Upper lobe of right lung (tissue), 1 donor: ENCODE results near the gene TBC1D19. TPM values are rescaled to one million over a fixed set of nuclear protein-coding genes. Genes with fewer than 3 reads are reported as not detected.
"Not testable (repeated sequence)": the region's sequence is repeated elsewhere in the genome, so short reads cannot be mapped to it uniquely, and the experiment has no call there.

Experiments
- ATAC-seq: fragments of 200-7000 bp; cut with Tn5 transposase; one replicate; pipeline ENCODE4 v1.9.1; 2020; ENCODE audit warnings: mild to moderate bottlenecking, moderate library complexity
- DNase-seq: peaks from one replicate; pipeline ENCODE4 v3.0.0-alpha.2; 2020
- H3K27ac ChIP-seq: fragments of 200-600 bp; one replicate; pipeline ENCODE4 v1.8.0; 2022
- H3K27me3 ChIP-seq: fragments of 200-600 bp; one replicate; pipeline ENCODE4 v1.8.0; 2022; ENCODE audit warnings: mild to moderate bottlenecking
- H3K36me3 ChIP-seq: fragments of 200-600 bp; one replicate; pipeline ENCODE4 v1.8.0; 2022
- H3K4me1 ChIP-seq: fragments of 200-600 bp; one replicate; pipeline ENCODE4 v1.8.0; 2022
- H3K4me3 ChIP-seq: fragments of 200-600 bp; one replicate; pipeline ENCODE4 v1.8.0; 2022; ENCODE audit warnings: mild to moderate bottlenecking
- H3K9me3 ChIP-seq: fragments of 200-600 bp; one replicate; pipeline ENCODE4 v1.8.0; 2022
- intact Hi-C: fragments of 100-400 bp; cut with DNase I; formaldehyde crosslinking; loops from one replicate; pipeline ENCODE4 v1.11.0; 2022
- total RNA-seq: library from RNA; stranded (reverse); fragmentation: NEBNext Ultra II Directional; extraction: Animal tissue kit (Norgen Biotek cat#: 25700); gene quantifications from one replicate; pipeline ENCODE4 v1.2.1, GENCODE V29; 2021
- TF ChIP-seq, protein P1 (sequence below): fragments of 200-600 bp; IDR thresholded peaks from one replicate; pipeline ENCODE4 v1.8.0; 2022; ENCODE audit warnings: antibody characterized with exemption
- donor health status: DM: no; HTN: yes; CAD: no; lungs with severe emphysema.

Gene TBC1D19
- total RNA-seq, 1 donor from 2014 or later: 10.0 TPM

DNA sequence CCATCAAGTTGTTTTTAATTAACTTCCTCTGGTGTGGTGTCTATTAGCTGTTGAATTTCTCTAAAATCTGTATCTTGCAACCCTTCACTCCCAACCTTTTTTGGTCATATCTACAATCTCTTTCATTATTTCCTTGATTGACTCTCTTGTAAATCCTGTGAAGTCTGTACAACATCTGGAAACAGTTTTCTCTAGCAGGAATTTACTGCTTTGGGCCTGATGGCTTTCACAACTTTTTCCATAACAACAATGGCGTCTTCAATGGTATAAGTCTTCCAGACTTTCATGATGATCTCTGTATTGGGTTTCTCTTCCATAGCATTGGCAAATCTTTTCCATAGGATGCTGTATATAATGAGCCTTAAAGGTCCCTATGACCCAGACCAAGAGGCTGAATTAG is 49.0 kb downstream of the TBC1D19 start:
- ATAC-seq: no peak
- no peak for DNase-seq
- Histone ChIP-seq H3K27me3 (no peaks in the 10 kb centered on the region), H3K9me3 (no peaks in the 10 kb centered on the region), H3K36me3 (peaks cover 8% of the 10 kb centered on the region), H3K27ac (no peak overlapping the region), H3K4me1 (no peaks in the 10 kb centered on the region), H3K4me3 (no peak overlapping the region)
- TF ChIP-seq, protein P1, sequence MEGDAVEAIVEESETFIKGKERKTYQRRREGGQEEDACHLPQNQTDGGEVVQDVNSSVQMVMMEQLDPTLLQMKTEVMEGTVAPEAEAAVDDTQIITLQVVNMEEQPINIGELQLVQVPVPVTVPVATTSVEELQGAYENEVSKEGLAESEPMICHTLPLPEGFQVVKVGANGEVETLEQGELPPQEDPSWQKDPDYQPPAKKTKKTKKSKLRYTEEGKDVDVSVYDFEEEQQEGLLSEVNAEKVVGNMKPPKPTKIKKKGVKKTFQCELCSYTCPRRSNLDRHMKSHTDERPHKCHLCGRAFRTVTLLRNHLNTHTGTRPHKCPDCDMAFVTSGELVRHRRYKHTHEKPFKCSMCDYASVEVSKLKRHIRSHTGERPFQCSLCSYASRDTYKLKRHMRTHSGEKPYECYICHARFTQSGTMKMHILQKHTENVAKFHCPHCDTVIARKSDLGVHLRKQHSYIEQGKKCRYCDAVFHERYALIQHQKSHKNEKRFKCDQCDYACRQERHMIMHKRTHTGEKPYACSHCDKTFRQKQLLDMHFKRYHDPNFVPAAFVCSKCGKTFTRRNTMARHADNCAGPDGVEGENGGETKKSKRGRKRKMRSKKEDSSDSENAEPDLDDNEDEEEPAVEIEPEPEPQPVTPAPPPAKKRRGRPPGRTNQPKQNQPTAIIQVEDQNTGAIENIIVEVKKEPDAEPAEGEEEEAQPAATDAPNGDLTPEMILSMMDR: no peak
- intact Hi-C loops: no loop called here

DNA sequence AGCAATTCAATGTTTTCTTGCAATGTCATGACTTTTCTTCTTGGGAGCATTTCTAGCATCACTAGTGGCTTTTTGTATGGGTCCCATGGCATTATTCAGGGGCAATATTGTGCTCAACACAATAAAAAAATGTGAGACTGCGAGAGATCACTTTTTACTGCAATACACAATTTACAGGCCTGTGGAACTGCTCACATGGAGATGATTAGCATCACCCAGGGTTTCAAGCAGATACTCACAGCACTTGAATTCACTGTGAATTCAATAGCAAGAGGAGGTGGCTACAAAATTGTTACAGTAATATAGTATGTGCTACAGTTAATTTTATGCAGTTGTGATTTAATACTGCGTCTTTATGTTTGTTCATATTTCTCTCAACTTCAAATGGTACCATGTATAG is 50.4 kb downstream of the TBC1D19 start:
- Histone ChIP-seq H3K9me3 (no peaks in the 10 kb centered on the region), H3K27ac (no peak overlapping the region), H3K4me3 (no peak overlapping the region), H3K27me3 (no peaks in the 10 kb centered on the region), H3K36me3 (peaks cover 17% of the 10 kb centered on the region), H3K4me1 (no peaks in the 10 kb centered on the region)
- ATAC-seq: no peak
- DNase-seq: no peak
- intact Hi-C loops: no loop called here
- TF ChIP-seq, protein P1: no peak

DNA sequence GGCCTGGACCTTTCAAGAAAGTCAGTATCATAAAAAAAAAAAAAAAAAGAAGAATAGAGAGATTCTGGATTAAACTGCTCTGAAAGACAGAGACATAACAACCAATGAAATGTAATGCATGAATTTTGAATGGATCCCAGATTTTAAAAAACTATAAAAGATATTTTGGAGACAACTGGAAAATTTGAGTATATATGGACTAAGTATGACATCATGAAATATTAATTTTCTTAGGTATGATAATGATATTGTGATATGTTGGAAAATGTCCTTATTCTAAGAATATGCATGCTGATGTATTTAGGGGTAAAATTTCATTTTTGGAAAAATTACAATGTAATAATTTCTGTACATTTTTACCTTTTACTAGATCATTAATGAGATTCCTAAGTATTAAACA is 52.6 kb downstream of the TBC1D19 start:
- intact Hi-C loops: no loop called here
- no peak for DNase-seq
- H3K27ac ChIP-seq: no peak overlapping the region
- TF ChIP-seq, protein P1: no peak
- no peaks in the 10 kb centered on the region for H3K27me3 ChIP-seq
- H3K4me3 ChIP-seq: no peak overlapping the region
- no peak for ATAC-seq
- no peaks in the 10 kb centered on the region for H3K4me1 ChIP-seq
- H3K9me3 ChIP-seq: no peaks in the 10 kb centered on the region
- peaks cover 20% of the 10 kb centered on the region for H3K36me3 ChIP-seq

DNA sequence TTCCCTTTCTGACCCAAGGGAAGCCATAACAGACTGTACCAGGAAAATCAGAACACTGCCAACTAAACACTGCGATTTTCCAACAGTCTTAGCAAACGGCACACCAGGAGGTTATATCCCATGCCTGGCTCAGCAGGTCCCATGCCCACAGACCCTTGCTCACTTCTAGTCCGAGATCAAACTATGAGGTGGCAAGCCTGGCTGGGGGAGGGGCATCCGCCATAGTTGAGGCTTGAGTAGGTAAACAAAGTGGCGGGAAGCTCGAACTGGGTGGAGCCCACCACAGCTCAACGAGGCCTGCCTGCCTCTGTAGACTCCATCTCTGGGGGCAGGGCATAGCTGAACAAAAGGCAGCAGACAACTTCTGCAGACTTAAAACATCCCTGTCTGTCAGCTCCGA is 56.8 kb downstream of the TBC1D19 start:
- DNase-seq, H3K4me1 ChIP-seq, H3K4me3 ChIP-seq, H3K9me3 ChIP-seq, intact Hi-C loops, ATAC-seq, H3K27ac ChIP-seq, H3K27me3 ChIP-seq: not testable (repeated sequence)
- H3K36me3 ChIP-seq: peaks cover 20% of the 10 kb centered on the region

DNA sequence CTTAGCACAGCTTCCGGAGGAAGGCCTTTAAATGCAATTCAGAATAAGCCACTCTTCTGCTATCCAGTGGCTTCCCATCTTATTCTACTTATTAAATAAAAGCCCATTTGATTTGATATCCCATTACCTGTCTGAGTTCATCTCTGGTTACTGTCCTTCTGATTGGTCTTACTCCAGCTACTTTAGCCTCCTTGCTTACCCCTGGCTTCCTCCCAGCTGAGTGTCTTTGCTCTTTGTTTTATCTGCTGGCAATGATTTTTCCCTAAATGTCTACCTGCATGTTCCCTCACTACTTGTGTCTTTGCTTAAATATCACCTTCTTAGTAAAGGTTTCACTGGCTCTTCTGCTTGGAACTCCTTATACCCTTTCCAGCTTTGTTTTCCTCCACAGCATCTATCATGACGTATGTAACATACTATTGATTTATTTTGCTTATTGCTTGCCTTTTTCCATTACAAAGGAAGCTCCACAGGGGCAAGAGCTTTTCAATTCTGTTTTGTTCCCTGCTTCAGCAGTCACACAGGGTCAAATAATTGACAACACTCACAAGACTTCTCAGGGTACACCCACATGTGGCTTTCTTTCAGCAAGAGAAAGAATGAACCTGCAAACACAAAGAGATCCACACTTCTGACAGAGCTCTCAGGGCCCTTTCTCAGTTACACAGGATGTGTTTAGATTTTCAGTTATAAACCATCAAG is 63.8 kb downstream of the TBC1D19 start:
- DNase-seq: no peak
- Histone ChIP-seq H3K27me3 (no peaks in the 10 kb centered on the region), H3K4me1 (no peaks in the 10 kb centered on the region), H3K27ac (no peak overlapping the region), H3K36me3 (no peaks in the 10 kb centered on the region), H3K9me3 (no peaks in the 10 kb centered on the region), H3K4me3 (no peak overlapping the region)
- ATAC-seq: no peak
- intact Hi-C loops: no loop called here
- TF ChIP-seq, protein P1: no peak

DNA sequence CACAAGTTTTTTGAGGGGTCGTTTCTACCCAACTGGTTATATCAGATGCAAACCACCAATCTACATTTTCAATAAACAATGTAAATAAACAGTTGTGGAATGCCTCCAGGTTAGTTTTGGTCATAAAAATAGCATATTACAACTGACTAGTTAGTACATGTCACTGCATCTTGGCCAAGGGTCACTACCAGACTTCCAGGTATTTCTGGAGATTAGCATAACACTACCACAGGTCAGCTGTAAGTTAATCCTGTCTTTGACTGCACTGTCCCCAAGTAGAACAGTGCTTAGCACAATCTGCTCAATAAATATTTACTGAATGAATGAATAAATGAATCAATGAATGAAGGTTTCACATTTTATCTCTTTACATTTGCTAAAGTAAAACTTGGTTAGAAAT is 64.4 kb downstream of the TBC1D19 start:
- no peaks in the 10 kb centered on the region for H3K4me1 ChIP-seq
- TF ChIP-seq, protein P1: no peak
- H3K9me3 ChIP-seq: no peaks in the 10 kb centered on the region
- no peaks in the 10 kb centered on the region for H3K36me3 ChIP-seq
- H3K4me3 ChIP-seq: no peak overlapping the region
- no peaks in the 10 kb centered on the region for H3K27me3 ChIP-seq
- H3K27ac ChIP-seq: no peak overlapping the region
- intact Hi-C loops: no loop called here
- ATAC-seq (no peak), DNase-seq (no peak)
